Adipose tissue (tissue), 3 donors: ENCODE results near the gene EFR3B. TPM values are rescaled to one million over a fixed set of nuclear protein-coding genes. Genes with fewer than 3 reads are reported as not detected.
"Not testable (repeated sequence)": the region's sequence is repeated elsewhere in the genome, so short reads cannot be mapped to it uniquely, and the experiment has no call there.

Source experiments
- H3K27ac ChIP-seq: one replicate; pipeline ENCODE4 v1.5.1; 2013; ENCODE audit warnings: low read depth, low read length
- WGBS, 3 donors: extraction: QIAGEN DNeasy Blood & Tissue Kit; methylation state at CpG; one replicate each; pipeline ENCODE4 v1.1.7; 2013; 5-methylcytosine and 5-hydroxymethylcytosine counted together
- polyA plus RNA-seq, 3 donors: library from polyadenylated mRNA; stranded (reverse); fragments of 200-250 nt; gene quantifications; one replicate each; pipeline ENCODE4 v1.2.3, GENCODE V29; 2013
- donor health status: healthy with polysubstance abuse.
- donor health status: Bipolar disorder and iron deficiency.
- donor health status: healthy.

Gene EFR3B
- polyA plus RNA-seq, 3 donors = 0.18 to 1.1 (median 0.49) TPM

GRCh38 chr2:25161055-25161781, 119.3 kb downstream of the EFR3B start:
- H3K27ac ChIP-seq = no peak overlapping the region
- 35 to 47% (median 38%) methylated on average over 65 to 68 of the region's 69 CpGs for WGBS, 3 donors

- WGBS, 3 donors = 97 to 99% (median 98%) methylated on average over 7 of the region's 7 CpGs
- not testable (repeated sequence) for H3K27ac ChIP-seq
Measured at GRCh38 chr2:25162061-25162460, 120.2 kb downstream of the EFR3B start.

- no peak overlapping the region for H3K27ac ChIP-seq
- 65 to 75% (median 72%) methylated on average over 8 of the region's 8 CpGs for WGBS, 3 donors
Measured at GRCh38 chr2:25164561-25164960, 122.7 kb downstream of the EFR3B start.

GRCh38 chr2:25165992-25166875, 124.4 kb downstream of the EFR3B start:
- H3K27ac ChIP-seq = no peak overlapping the region
- WGBS, 3 donors = 43 to 61% (median 51%) methylated on average over 10 of the region's 10 CpGs

GRCh38 chr2:25168256-25169072, 126.6 kb downstream of the EFR3B start, which contains the start of gene POMC:
POMC (minus strand) TSS chr2:25168580; CDS start chr2:25164772, 3,808 bp downstream.
- H3K27ac ChIP-seq = no peak within 1 kb of the TSS
- 5 to 11% (median 5%) methylated on average over 70 to 75 of the region's 75 CpGs for WGBS, 3 donors

GRCh38 chr2:25169073-25169470, 127.2 kb downstream of the EFR3B start:
- WGBS, 3 donors = 68 to 86% (median 74%) methylated on average over 2 of the region's 2 CpGs
- H3K27ac ChIP-seq = no peak overlapping the region

GRCh38 chr2:25170888-25171287, 129.0 kb downstream of the EFR3B start:
- H3K27ac ChIP-seq = no peak overlapping the region
- 87 to 98% (median 87%) methylated on average over 7 of the region's 7 CpGs for WGBS, 3 donors

- 77 to 83% (median 81%) methylated on average over 5 of the region's 5 CpGs for WGBS, 3 donors
- no peak overlapping the region for H3K27ac ChIP-seq
Measured at GRCh38 chr2:25173719-25174118, 131.8 kb downstream of the EFR3B start.

- 89 to 94% (median 90%) methylated on average over 6 of the region's 6 CpGs for WGBS, 3 donors
- no peak overlapping the region for H3K27ac ChIP-seq
Measured at GRCh38 chr2:25174192-25174861, 132.5 kb downstream of the EFR3B start.

GRCh38 chr2:25176138-25176537, 134.3 kb downstream of the EFR3B start:
- no peak overlapping the region for H3K27ac ChIP-seq
- 75 to 90% (median 77%) methylated on average over 6 of the region's 6 CpGs for WGBS, 3 donors

GRCh38 chr2:25176541-25177181, 134.8 kb downstream of the EFR3B start:
- WGBS, 3 donors = 80 to 90% (median 87%) methylated on average over 5 of the region's 5 CpGs
- no peak overlapping the region for H3K27ac ChIP-seq

- WGBS, 3 donors = 74 to 84% (median 81%) methylated on average over 8 of the region's 8 CpGs
- no peak overlapping the region for H3K27ac ChIP-seq
Measured at GRCh38 chr2:25177211-25177611, 135.3 kb downstream of the EFR3B start.

GRCh38 chr2:25178976-25179375, 137.1 kb downstream of the EFR3B start:
- 82 to 94% (median 87%) methylated on average over 10 of the region's 10 CpGs for WGBS, 3 donors
- H3K27ac ChIP-seq = no peak overlapping the region

GRCh38 chr2:25184254-25184653, 142.4 kb downstream of the EFR3B start:
- H3K27ac ChIP-seq = no peak overlapping the region
- 32 to 73% (median 71%) methylated on average over 5 of the region's 5 CpGs for WGBS, 3 donors

- WGBS, 3 donors = 59 to 80% (median 76%) methylated on average over 11 of the region's 11 CpGs
- H3K27ac ChIP-seq = no peak overlapping the region
Measured at GRCh38 chr2:25187729-25188350, 146.0 kb downstream of the EFR3B start.

GRCh38 chr2:25188405-25188804, 146.5 kb downstream of the EFR3B start:
- WGBS, 3 donors = 85 to 87% (median 86%) methylated on average over 4 of the region's 4 CpGs
- no peak overlapping the region for H3K27ac ChIP-seq

GRCh38 chr2:25190536-25190935, 148.7 kb downstream of the EFR3B start:
- H3K27ac ChIP-seq = no peak overlapping the region
- 69 to 93% (median 84%) methylated on average over 5 of the region's 5 CpGs for WGBS, 3 donors
